NT2/D1 (cell line): ENCODE data around the gene ROR2.
"Not testable (repeated sequence)": the region's sequence is repeated elsewhere in the genome, so short reads cannot be mapped to it uniquely, and the experiment has no call there.

Experiments
- SUZ12 ChIP-seq: IDR thresholded peaks from 2 replicates; pipeline ENCODE4 v1.6.1; 2011; ENCODE audit not compliant: insufficient read length, insufficient read depth; ENCODE audit errors: extremely low read depth
- YY1 ChIP-seq: IDR thresholded peaks from 2 replicates; pipeline ENCODE4 v1.6.1; 2011; ENCODE audit not compliant: insufficient read length, insufficient read depth
- ZNF274 ChIP-seq: IDR thresholded peaks from 2 replicates; pipeline ENCODE4 v1.6.1; 2011; ENCODE audit warnings: mild to moderate bottlenecking, low read depth, low read length

DNA sequence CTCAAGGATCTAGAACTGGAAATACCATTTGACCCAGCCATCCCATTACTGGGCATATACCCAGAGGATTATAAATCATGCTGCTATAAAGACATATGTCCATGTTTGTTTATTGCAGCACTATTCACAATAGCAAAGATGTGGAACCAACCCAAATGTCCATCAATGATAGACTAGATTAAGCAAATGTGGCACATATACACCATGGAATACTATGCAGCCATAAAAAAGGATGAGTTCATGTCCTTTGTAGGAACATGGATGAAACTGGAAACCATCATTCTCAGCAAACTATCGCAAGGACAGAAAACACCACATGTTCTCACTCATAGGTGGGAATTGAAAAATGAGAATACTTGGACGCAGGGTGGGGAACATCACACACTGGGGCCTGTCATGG, 336.0 kb downstream of the ROR2 start:
- TF ChIP-seq ZNF274, SUZ12, YY1: not testable (repeated sequence)
